Measurements from ENCODE around the gene SLC8A1.

- TF ChIP-seq CTCF (IDR thresholded peaks at IDR 0.05) (no peak), POLR2A (IDR thresholded peaks at IDR 0.05) (no peak)
These were observed 348.3 kb downstream of the SLC8A1 start for GRCh38 chr2:40103590-40103989.
